ENCODE measurements around the gene RASA3. TPM values are rescaled to one million over a fixed set of nuclear protein-coding genes. Genes with fewer than 3 reads are reported as not detected.

Gene RASA3
- total and polyA plus RNA-seq, 5 donors from 2014 or later: 93.8 to 265 (median 99.6) TPM

- no peaks in the 10 kb centered on the region for H3K36me3 ChIP-seq (ENCODE audit: control insufficient read depth, insufficient read depth, low read length)
- no peak for DNase-seq
- ATAC-seq (ENCODE audit: low read depth in 2 of 2): no peak
- H3K36me3 Mint-ChIP-seq: no peaks in the 10 kb centered on the region
- H3K9me3 Mint-ChIP-seq: peaks cover 0 to 7% (median 0%) of the 10 kb centered on the region in 7 donors
- H3K4me3 ChIP-seq (ENCODE audit: low read depth, low read length): no peak overlapping the region
- peak overlapping the region in 1 of 3 donors; percentile 58 for H3K27ac Mint-ChIP-seq
- H3K27ac ChIP-seq (ENCODE audit: insufficient read depth, low read length, poor library complexity, severe bottlenecking): no peak overlapping the region
- no peaks in the 10 kb centered on the region for H3K4me1 ChIP-seq (ENCODE audit: control insufficient read depth, insufficient read depth, low read length, poor library complexity, severe bottlenecking)
- H3K27me3 Mint-ChIP-seq: peaks cover 17% of the 10 kb centered on the region
- peak overlapping the region in 1 of 4 donors; percentile 7 for H3K4me3 Mint-ChIP-seq
- H3K9me3 ChIP-seq (ENCODE audit: control insufficient read depth in 2 of 2, low read length in 2 of 2): no peaks in the 10 kb centered on the region
- peaks cover 0 to 7% (median 1%) of the 10 kb centered on the region in 4 donors for H3K4me1 Mint-ChIP-seq
- no peaks in the 10 kb centered on the region for H3K27me3 ChIP-seq (ENCODE audit: control insufficient read depth, insufficient read depth, low read length)
Measured at GRCh38 chr13:113936166-113936965, 196.1 kb downstream of the RASA3 start.

GRCh38 chr13:113935001-113935844 is 197.2 kb downstream of the RASA3 start:
- H3K4me1 Mint-ChIP-seq: peaks cover 0 to 7% (median 3%) of the 10 kb centered on the region in 4 donors
- H3K27ac Mint-ChIP-seq: peak overlapping the region in 1 of 3 donors; percentile 43

GRCh38 chr13:113934576-113934975 is 197.8 kb downstream of the RASA3 start:
- DNase-seq (no peak), ATAC-seq (ENCODE audit: low read depth in 2 of 2) (no peak)
- Histone ChIP-seq H3K9me3 (ENCODE audit: control insufficient read depth in 2 of 2, low read length in 2 of 2) (no peaks in the 10 kb centered on the region), H3K36me3 (ENCODE audit: control insufficient read depth, insufficient read depth, low read length) (no peaks in the 10 kb centered on the region), H3K27me3 (ENCODE audit: control insufficient read depth, insufficient read depth, low read length) (no peaks in the 10 kb centered on the region), H3K4me1 (ENCODE audit: control insufficient read depth, insufficient read depth, low read length, poor library complexity, severe bottlenecking) (no peaks in the 10 kb centered on the region), H3K27ac (ENCODE audit: insufficient read depth, low read length, poor library complexity, severe bottlenecking) (no peak overlapping the region), H3K4me3 (ENCODE audit: low read depth, low read length) (no peak overlapping the region)
- Mint-ChIP-seq H3K4me1 (peaks cover 0 to 7% (median 4%) of the 10 kb centered on the region in 4 donors), H3K36me3 (no peaks in the 10 kb centered on the region), H3K27ac (no peak overlapping the region), H3K27me3 (peaks cover 17% of the 10 kb centered on the region), H3K9me3 (peaks cover 0 to 7% (median 0%) of the 10 kb centered on the region in 7 donors), H3K4me3 (no peak overlapping the region)

More at GRCh38 chr13:113935001-113935844, 197.2 kb downstream of the RASA3 start:
- no peak for ATAC-seq (ENCODE audit: low read depth in 2 of 2)
- no peaks in the 10 kb centered on the region for H3K36me3 Mint-ChIP-seq
- Histone ChIP-seq H3K36me3 (ENCODE audit: control insufficient read depth, insufficient read depth, low read length) (no peaks in the 10 kb centered on the region), H3K9me3 (ENCODE audit: control insufficient read depth in 2 of 2, low read length in 2 of 2) (no peaks in the 10 kb centered on the region), H3K4me3 (ENCODE audit: low read depth, low read length) (no peak overlapping the region), H3K27me3 (ENCODE audit: control insufficient read depth, insufficient read depth, low read length) (no peaks in the 10 kb centered on the region), H3K27ac (ENCODE audit: insufficient read depth, low read length, poor library complexity, severe bottlenecking) (no peak overlapping the region), H3K4me1 (ENCODE audit: control insufficient read depth, insufficient read depth, low read length, poor library complexity, severe bottlenecking) (no peaks in the 10 kb centered on the region)
- peaks cover 17% of the 10 kb centered on the region for H3K27me3 Mint-ChIP-seq
- DNase-seq: no peak
- H3K9me3 Mint-ChIP-seq: peaks cover 0 to 7% (median 0%) of the 10 kb centered on the region in 7 donors
- H3K4me3 Mint-ChIP-seq: no peak overlapping the region

GRCh38 chr13:113933901-113934300 is 198.5 kb downstream of the RASA3 start:
- no peaks in the 10 kb centered on the region for H3K9me3 ChIP-seq (ENCODE audit: control insufficient read depth in 2 of 2, low read length in 2 of 2)
- Mint-ChIP-seq H3K4me1 (peaks cover 0 to 7% (median 4%) of the 10 kb centered on the region in 4 donors), H3K27me3 (peaks cover 17% of the 10 kb centered on the region), H3K36me3 (no peaks in the 10 kb centered on the region), H3K27ac (no peak overlapping the region), H3K9me3 (peaks cover 0 to 7% (median 0%) of the 10 kb centered on the region in 7 donors), H3K4me3 (no peak overlapping the region)
- H3K4me1 ChIP-seq (ENCODE audit: control insufficient read depth, insufficient read depth, low read length, poor library complexity, severe bottlenecking): no peaks in the 10 kb centered on the region
- no peaks in the 10 kb centered on the region for H3K36me3 ChIP-seq (ENCODE audit: control insufficient read depth, insufficient read depth, low read length)
- no peaks in the 10 kb centered on the region for H3K27me3 ChIP-seq (ENCODE audit: control insufficient read depth, insufficient read depth, low read length)
- no peak overlapping the region for H3K27ac ChIP-seq (ENCODE audit: insufficient read depth, low read length, poor library complexity, severe bottlenecking)
- no peak for DNase-seq
- H3K4me3 ChIP-seq (ENCODE audit: low read depth, low read length): no peak overlapping the region
- ATAC-seq (ENCODE audit: low read depth in 2 of 2): no peak

- no peaks in the 10 kb centered on the region for H3K27me3 ChIP-seq (ENCODE audit: control insufficient read depth, insufficient read depth, low read length)
- Mint-ChIP-seq H3K9me3 (peaks cover 0 to 4% (median 0%) of the 10 kb centered on the region in 7 donors), H3K27ac (peak overlapping the region in 1 of 3 donors; percentile 14), H3K4me3 (peak overlapping the region in 1 of 4 donors; percentile 41), H3K36me3 (no peaks in the 10 kb centered on the region), H3K4me1 (peaks cover 0 to 7% (median 3%) of the 10 kb centered on the region in 4 donors), H3K27me3 (peaks cover 17% of the 10 kb centered on the region)
- ATAC-seq (ENCODE audit: low read depth in 2 of 2): no peak
- no peak overlapping the region for H3K4me3 ChIP-seq (ENCODE audit: low read depth, low read length)
- H3K4me1 ChIP-seq (ENCODE audit: control insufficient read depth, insufficient read depth, low read length, poor library complexity, severe bottlenecking): no peaks in the 10 kb centered on the region
- H3K9me3 ChIP-seq (ENCODE audit: control insufficient read depth in 2 of 2, low read length in 2 of 2): no peaks in the 10 kb centered on the region
- H3K36me3 ChIP-seq (ENCODE audit: control insufficient read depth, insufficient read depth, low read length): no peaks in the 10 kb centered on the region
- H3K27ac ChIP-seq (ENCODE audit: insufficient read depth, low read length, poor library complexity, severe bottlenecking): no peak overlapping the region
- DNase-seq: no peak
Measured at GRCh38 chr13:113931841-113932459, 200.5 kb downstream of the RASA3 start.

- H3K27ac ChIP-seq (ENCODE audit: insufficient read depth, low read length, poor library complexity, severe bottlenecking): no peak overlapping the region
- H3K27me3 ChIP-seq (ENCODE audit: control insufficient read depth, insufficient read depth, low read length): no peaks in the 10 kb centered on the region
- no peak overlapping the region for H3K4me3 ChIP-seq (ENCODE audit: low read depth, low read length)
- DNase-seq: no peak
- Mint-ChIP-seq H3K27me3 (peaks cover 24% of the 10 kb centered on the region), H3K4me3 (no peak overlapping the region), H3K36me3 (no peaks in the 10 kb centered on the region), H3K27ac (no peak overlapping the region), H3K4me1 (peaks cover 0 to 7% (median 3%) of the 10 kb centered on the region in 4 donors), H3K9me3 (peaks cover 0 to 4% (median 0%) of the 10 kb centered on the region in 7 donors)
- no peaks in the 10 kb centered on the region for H3K4me1 ChIP-seq (ENCODE audit: control insufficient read depth, insufficient read depth, low read length, poor library complexity, severe bottlenecking)
- H3K9me3 ChIP-seq (ENCODE audit: control insufficient read depth in 2 of 2, low read length in 2 of 2): no peaks in the 10 kb centered on the region
- no peaks in the 10 kb centered on the region for H3K36me3 ChIP-seq (ENCODE audit: control insufficient read depth, insufficient read depth, low read length)
- peak; percentile 38 to 54 for ATAC-seq (ENCODE audit: low read depth in 2 of 2)
Measured at GRCh38 chr13:113930671-113931637, 201.5 kb downstream of the RASA3 start.

Measured in CD4-positive, CD25-positive, alpha-beta regulatory T cell (primary cell).